ENCODE measurements around the gene CARMIL3.

GRCh38 chr14:24058260-24058950 lies 6.6 kb downstream of the CARMIL3 start:
- TF ChIP-seq EZH2phosphoT487 (IDR thresholded peaks at IDR 0.05; ENCODE audit: low read depth) (no peak), CTCF (IDR thresholded peaks at IDR 0.05; ENCODE audit: low read depth, low read length) (peak; percentile 52)
